ENCODE measurements around the gene TAS1R1. TPM values are rescaled to one million over a fixed set of nuclear protein-coding genes. Genes with fewer than 3 reads are reported as not detected.

The TAS1R1 gene
- total and polyA plus RNA-seq, 9 of the 15 experiments (the other 6 are each of a cell fraction or from before 2014, with no cell fraction given): 0.06 TPM; not detected in 8

- peak; percentile 62; the same call in 1 of the 2 replicates for TF ChIP-seq MXI1 (IDR thresholded peaks at IDR 0.05; ENCODE audit: low read depth, low read length)
- no peak for TF ChIP-seq SAFB (IDR thresholded peaks at IDR 0.05; ENCODE audit: borderline replicate concordance, low read depth, low read length)
- TF ChIP-seq SMARCA4 (IDR thresholded peaks at IDR 0.05): no peak
- TF ChIP-seq ZNF184 (CRISPR knock-in tag; IDR thresholded peaks at IDR 0.05): no peak
- no peak for TF ChIP-seq EHMT2 (IDR thresholded peaks at IDR 0.05)
- TF ChIP-seq SUPT5H (IDR thresholded peaks at IDR 0.05): peak; percentile 96
- 0 out of 2 replicates have a peak, but pooled peaks have one; percentile 32 for TF ChIP-seq PURB (CRISPR knock-in tag; IDR thresholded peaks at IDR 0.05; ENCODE audit: low read depth)
- TF ChIP-seq ATF7 (IDR thresholded peaks at IDR 0.05): peak; percentile 81
- TF ChIP-seq RHOXF2B (CRISPR knock-in tag; conservative IDR thresholded peaks at IDR 0.05): peak; percentile 47; the same call in 1 of the 2 replicates
- 0 out of 2 replicates have a peak, but pooled peaks have one; percentile 31 for TF ChIP-seq MIER1 (IDR thresholded peaks at IDR 0.05; ENCODE audit: low read depth)
- TF ChIP-seq PYGO2 (tag; IDR thresholded peaks at IDR 0.05): no peak
- TF ChIP-seq FOXK2 (conservative IDR thresholded peaks at IDR 0.05 in 1 of 2, IDR thresholded peaks at IDR 0.05 in 1 of 2; ENCODE audit: low read depth in 2 of 2): no peak
- no peak for TF ChIP-seq DDX20 (tag; IDR thresholded peaks at IDR 0.05; ENCODE audit: low read depth)
- TF ChIP-seq MAZ (CRISPR knock-in tag; conservative IDR thresholded peaks at IDR 0.05 in 1 of 2, IDR thresholded peaks at IDR 0.05 in 1 of 2): peak in 1 of 2 experiments; percentile 32; a peak in 1 of 4 replicates
- TF ChIP-seq ATF3 (IDR thresholded peaks at IDR 0.05): no peak
- peak; percentile 72 for TF ChIP-seq ATF3 (CRISPR knock-in tag; conservative IDR thresholded peaks at IDR 0.05)
- no peak; a peak in 1 of 4 replicates for TF ChIP-seq SRF (CRISPR knock-in tag; IDR thresholded peaks at IDR 0.05)
- TF ChIP-seq CSDE1 (IDR thresholded peaks at IDR 0.05): peak in 1 of 2 experiments; percentile 99; a peak in 2 of 4 replicates
- TF ChIP-seq SETDB1 (IDR thresholded peaks at IDR 0.05; ENCODE audit: low read length): no peak
- TF ChIP-seq E2F1 (CRISPR knock-in tag; IDR thresholded peaks at IDR 0.05): peak; percentile 83
- TF ChIP-seq ZNF639 (CRISPR knock-in tag; conservative IDR thresholded peaks at IDR 0.05 in 1 of 2, IDR thresholded peaks at IDR 0.05 in 1 of 2): 0 out of 4 replicates have a peak, but pooled peaks of 1 of the 2 experiments have one; percentile 26
- peak; percentile 100 for TF ChIP-seq RFX1 (IDR thresholded peaks at IDR 0.05)
- no peak for TF ChIP-seq ZNF764 (CRISPR knock-in tag; IDR thresholded peaks at IDR 0.05; ENCODE audit: low read depth)
- peak; percentile 63; the same call in 1 of the 2 replicates for TF ChIP-seq E2F5 (CRISPR knock-in tag; IDR thresholded peaks at IDR 0.05)
These were observed 24.4 kb downstream of the TAS1R1 start, which contains the start of gene ZBTB48 (continued) for GRCh38 chr1:6579374-6580118.
